ENCODE results near the gene RAB15. TPM values are rescaled to one million over a fixed set of nuclear protein-coding genes. Genes with fewer than 3 reads are reported as not detected.
A peak's percentile ranks its signal among the peaks of the same experiment; 100 is the strongest.

RAB15 gene
- total and polyA plus RNA-seq, 7 experiments from 2014 or later, result 4.7 to 11.1 (median 5.9) TPM

DNA sequence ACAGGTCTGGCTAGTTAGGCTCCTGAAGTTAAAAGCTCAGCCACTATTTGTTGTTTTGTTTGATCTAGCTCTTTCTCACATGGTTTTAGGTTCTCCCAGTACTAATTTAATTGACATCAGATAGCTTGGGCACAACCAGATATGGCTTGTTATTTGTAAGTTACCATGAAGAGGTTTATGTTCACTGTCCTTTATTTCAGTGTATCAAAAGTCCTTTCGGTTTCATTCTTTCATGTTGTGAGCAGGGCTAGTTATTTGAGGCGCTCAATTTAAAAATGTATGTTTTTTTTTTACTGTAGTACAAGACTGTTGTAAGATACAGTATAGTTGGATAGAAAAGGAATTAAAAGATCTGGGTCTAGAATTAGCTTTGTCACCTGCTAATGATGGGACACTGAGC, 36.6 kb downstream of the RAB15 start:
- peak overlapping the region; percentile 5 to 73 (median 38) for H3K27ac Mint-ChIP-seq
- intact Hi-C loops (cut with micrococcal nuclease), result no loop called here
- no peak for ATAC-seq
- H3K4me3 Mint-ChIP-seq, result peak overlapping the region in 8 of 10 donors; percentile 25 to 80 (median 62)
- no peaks in the 10 kb centered on the region for H3K9me3 ChIP-seq (ENCODE audit: control insufficient read depth in 2 of 3, low read length in 3 of 3)
- H3K4me1 ChIP-seq (ENCODE audit: control insufficient read depth in 2 of 2, insufficient read depth in 2 of 2, low read length in 2 of 2), result peaks cover 5 to 20% of the 10 kb centered on the region in 2 donors
- no peak for DNase-seq
- H3K4me1 Mint-ChIP-seq, result peaks cover 33 to 71% (median 63%) of the 10 kb centered on the region in 7 donors
- no peaks in the 10 kb centered on the region for H3K27me3 Mint-ChIP-seq
- ChIA-PET CTCF (interaction anchor here (0.7 to 1.6 kb wide), 2 partner anchors 44 to 52 kb away, joined by 3 to 9 read pairs; no protein-coding TSS in a partner anchor), POLR2A (interaction anchor here (0.5 to 2.6 kb wide), 7 partner anchors 10 to 418 kb away, joined by 3 to 16 read pairs (median 4); partner anchors contain the start of gene CHURC1)
- H3K36me3 ChIP-seq (ENCODE audit: control insufficient read depth in 2 of 3, insufficient read depth in 3 of 3, low read length in 3 of 3), result peaks cover 11 to 43% (median 17%) of the 10 kb centered on the region in 3 experiments
- H3K36me3 Mint-ChIP-seq, result peaks cover 3 to 67% (median 33%) of the 10 kb centered on the region in 5 donors
- peak overlapping the region; percentile 16 for H3K27ac ChIP-seq (ENCODE audit: low read depth, low read length)
- no peaks in the 10 kb centered on the region for H3K27me3 ChIP-seq (ENCODE audit: control insufficient read depth in 2 of 2, insufficient read depth in 2 of 2, low read length in 2 of 2)
- H3K9me3 Mint-ChIP-seq, result no peaks in the 10 kb centered on the region
- H3K4me3 ChIP-seq (ENCODE audit: low read length), result no peak overlapping the region

DNA sequence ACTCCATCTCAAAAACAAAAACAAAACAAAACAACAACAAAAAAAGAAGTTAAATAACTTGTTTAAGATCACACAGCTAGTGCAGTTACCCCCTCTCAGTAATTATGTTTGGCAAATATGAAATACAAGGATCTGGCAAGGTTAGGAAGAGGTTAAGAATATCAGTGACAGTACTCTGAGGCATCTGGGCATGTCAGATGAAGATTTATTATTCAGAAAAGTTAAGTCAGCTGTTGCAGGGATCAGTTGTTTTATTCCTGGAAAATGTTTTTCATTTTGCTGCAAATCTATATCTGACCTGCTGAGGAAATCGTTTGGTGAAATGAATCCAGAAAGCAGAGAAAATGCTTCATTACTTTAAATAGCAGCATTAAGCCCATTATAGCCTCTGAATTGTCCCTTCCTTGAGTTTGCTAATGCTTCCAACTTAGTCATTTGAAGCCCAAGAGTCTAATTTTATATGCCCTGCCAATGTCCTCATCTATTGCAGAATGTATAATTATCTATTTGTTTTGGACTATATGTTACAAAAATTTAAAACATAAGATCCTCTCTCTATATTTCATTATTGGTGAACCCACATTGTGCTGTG, 37.7 kb downstream of the RAB15 start:
- no peaks in the 10 kb centered on the region for H3K9me3 Mint-ChIP-seq
- H3K27me3 Mint-ChIP-seq, result no peaks in the 10 kb centered on the region
- H3K4me3 Mint-ChIP-seq, result peak overlapping the region in 2 of 10 donors; percentile 7 to 12
- POLR2A ChIA-PET, result interaction anchor here (1.7 kb wide), 1 partner anchor 20 kb away, joined by 8 read pairs; the partner anchor contains the start of gene CHURC1
- DNase-seq (no peak), ATAC-seq (no peak)
- peaks cover 0 to 66% (median 34%) of the 10 kb centered on the region in 5 donors for H3K36me3 Mint-ChIP-seq
- Histone ChIP-seq H3K27ac (ENCODE audit: low read depth, low read length) (no peak overlapping the region), H3K27me3 (ENCODE audit: control insufficient read depth in 2 of 2, insufficient read depth in 2 of 2, low read length in 2 of 2) (no peaks in the 10 kb centered on the region), H3K36me3 (ENCODE audit: control insufficient read depth in 2 of 3, insufficient read depth in 3 of 3, low read length in 3 of 3) (peaks cover 11 to 33% (median 17%) of the 10 kb centered on the region in 3 experiments), H3K4me1 (ENCODE audit: control insufficient read depth in 2 of 2, insufficient read depth in 2 of 2, low read length in 2 of 2) (peaks cover 16 to 30% of the 10 kb centered on the region in 2 donors), H3K9me3 (ENCODE audit: control insufficient read depth in 2 of 3, low read length in 3 of 3) (no peaks in the 10 kb centered on the region), H3K4me3 (ENCODE audit: low read length) (no peak overlapping the region)
- peak overlapping the region in 4 of 9 donors; percentile 34 to 73 (median 54) for H3K27ac Mint-ChIP-seq
- CTCF ChIA-PET, result no interaction called here
- intact Hi-C loops (cut with micrococcal nuclease), result no loop called here
- H3K4me1 Mint-ChIP-seq, result peaks cover 36 to 60% (median 53%) of the 10 kb centered on the region in 7 donors

DNA sequence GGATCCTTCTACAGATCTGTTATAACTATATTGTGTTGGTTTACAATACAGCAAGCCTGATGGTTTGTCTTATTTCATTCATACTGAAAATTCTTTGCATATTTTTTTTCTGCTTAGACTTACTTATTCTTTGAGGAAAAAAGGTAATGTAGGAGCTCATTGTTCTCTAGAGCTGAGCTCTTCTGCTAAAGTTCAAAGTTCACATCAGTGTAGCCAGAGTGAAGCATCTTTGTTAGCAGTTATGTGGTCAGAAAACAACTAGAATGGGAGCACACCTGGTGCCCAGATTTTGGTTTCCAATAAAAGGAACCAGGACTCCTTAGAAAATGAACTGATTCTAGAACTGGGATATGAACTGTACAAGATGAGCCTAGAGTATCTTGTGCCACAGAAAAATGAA, 39.9 kb downstream of the RAB15 start:
- Mint-ChIP-seq H3K36me3 (peaks cover 0 to 52% (median 29%) of the 10 kb centered on the region in 5 donors), H3K4me3 (no peak overlapping the region), H3K27ac (peak overlapping the region in 3 of 9 donors; percentile 9 to 65 (median 22)), H3K9me3 (no peaks in the 10 kb centered on the region), H3K4me1 (peaks cover 27 to 44% (median 35%) of the 10 kb centered on the region in 7 donors), H3K27me3 (no peaks in the 10 kb centered on the region)
- intact Hi-C loops (cut with micrococcal nuclease), result no loop called here
- H3K9me3 ChIP-seq (ENCODE audit: control insufficient read depth in 2 of 3, low read length in 3 of 3), result peaks cover 0 to 4% (median 0%) of the 10 kb centered on the region in 3 experiments
- no peak overlapping the region for H3K4me3 ChIP-seq (ENCODE audit: low read length)
- no peaks in the 10 kb centered on the region for H3K27me3 ChIP-seq (ENCODE audit: control insufficient read depth in 2 of 2, insufficient read depth in 2 of 2, low read length in 2 of 2)
- CTCF ChIA-PET, result interaction anchor here (0.8 to 1.4 kb wide), 3 partner anchors 40 to 130 kb away, joined by 5 to 6 read pairs (median 6); partner anchors contain the start of gene FNTB
- DNase-seq (no peak), ATAC-seq (no peak)
- POLR2A ChIA-PET, result interaction anchor here (0.6 to 2.8 kb wide), 5 partner anchors 12 to 164 kb away, joined by 3 to 20 read pairs (median 4); partner anchors contain the start of gene CHURC1
- H3K4me1 ChIP-seq (ENCODE audit: control insufficient read depth in 2 of 2, insufficient read depth in 2 of 2, low read length in 2 of 2), result peaks cover 34 to 51% of the 10 kb centered on the region in 2 donors
- peak overlapping the region; percentile 67 for H3K27ac ChIP-seq (ENCODE audit: low read depth, low read length)
- H3K36me3 ChIP-seq (ENCODE audit: control insufficient read depth in 2 of 3, insufficient read depth in 3 of 3, low read length in 3 of 3), result peaks cover 11 to 26% (median 14%) of the 10 kb centered on the region in 3 experiments

DNA sequence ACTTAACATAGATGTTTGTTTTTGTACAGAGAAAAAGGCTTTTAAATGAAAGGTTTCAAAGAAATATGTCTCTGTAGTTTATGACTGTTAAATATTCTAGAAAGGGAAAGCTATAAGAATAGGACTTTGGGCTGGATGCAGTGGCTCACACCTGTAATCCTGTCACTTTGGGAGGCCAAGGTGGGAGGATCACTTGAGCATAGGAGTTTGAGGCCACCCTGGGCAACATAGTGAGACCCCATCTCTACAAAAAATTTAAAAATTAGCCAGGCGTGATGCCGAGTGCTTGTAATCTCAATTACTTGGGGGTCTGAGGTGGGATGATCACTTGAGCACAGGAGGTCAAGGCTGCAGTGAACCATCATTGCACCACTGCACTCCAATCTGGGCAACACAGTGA, 41.0 kb downstream of the RAB15 start:
- H3K4me3 ChIP-seq (ENCODE audit: low read length), result no peak overlapping the region
- H3K9me3 ChIP-seq (ENCODE audit: control insufficient read depth in 2 of 3, low read length in 3 of 3), result peaks cover 0 to 4% (median 0%) of the 10 kb centered on the region in 3 experiments
- peaks cover 14 to 26% (median 21%) of the 10 kb centered on the region in 3 experiments for H3K36me3 ChIP-seq (ENCODE audit: control insufficient read depth in 2 of 3, insufficient read depth in 3 of 3, low read length in 3 of 3)
- ATAC-seq (no peak), DNase-seq (no peak)
- no peaks in the 10 kb centered on the region for H3K27me3 ChIP-seq (ENCODE audit: control insufficient read depth in 2 of 2, insufficient read depth in 2 of 2, low read length in 2 of 2)
- peaks cover 34 to 61% of the 10 kb centered on the region in 2 donors for H3K4me1 ChIP-seq (ENCODE audit: control insufficient read depth in 2 of 2, insufficient read depth in 2 of 2, low read length in 2 of 2)
- H3K27ac Mint-ChIP-seq, result peak overlapping the region in 1 of 9 donors; percentile 90
- H3K27ac ChIP-seq (ENCODE audit: low read depth, low read length), result peak overlapping the region; percentile 67
- intact Hi-C loops (cut with micrococcal nuclease), result no loop called here
- POLR2A ChIA-PET, result interaction anchor here (0.5 to 2.8 kb wide), 2 partner anchors 16 to 662 kb away, joined by 3 to 20 read pairs; partner anchors contain the start of gene CHURC1
- no peaks in the 10 kb centered on the region for H3K9me3 Mint-ChIP-seq
- H3K27me3 Mint-ChIP-seq, result no peaks in the 10 kb centered on the region
- H3K36me3 Mint-ChIP-seq, result peaks cover 5 to 60% (median 36%) of the 10 kb centered on the region in 5 donors
- peaks cover 27 to 41% (median 28%) of the 10 kb centered on the region in 7 donors for H3K4me1 Mint-ChIP-seq
- peak overlapping the region in 2 of 10 donors; percentile 23 to 69 for H3K4me3 Mint-ChIP-seq
- CTCF ChIA-PET, result interaction anchor here (0.7 to 1.4 kb wide), 5 partner anchors 38 to 131 kb away, joined by 3 to 6 read pairs (median 6); no protein-coding TSS in a partner anchor

DNA sequence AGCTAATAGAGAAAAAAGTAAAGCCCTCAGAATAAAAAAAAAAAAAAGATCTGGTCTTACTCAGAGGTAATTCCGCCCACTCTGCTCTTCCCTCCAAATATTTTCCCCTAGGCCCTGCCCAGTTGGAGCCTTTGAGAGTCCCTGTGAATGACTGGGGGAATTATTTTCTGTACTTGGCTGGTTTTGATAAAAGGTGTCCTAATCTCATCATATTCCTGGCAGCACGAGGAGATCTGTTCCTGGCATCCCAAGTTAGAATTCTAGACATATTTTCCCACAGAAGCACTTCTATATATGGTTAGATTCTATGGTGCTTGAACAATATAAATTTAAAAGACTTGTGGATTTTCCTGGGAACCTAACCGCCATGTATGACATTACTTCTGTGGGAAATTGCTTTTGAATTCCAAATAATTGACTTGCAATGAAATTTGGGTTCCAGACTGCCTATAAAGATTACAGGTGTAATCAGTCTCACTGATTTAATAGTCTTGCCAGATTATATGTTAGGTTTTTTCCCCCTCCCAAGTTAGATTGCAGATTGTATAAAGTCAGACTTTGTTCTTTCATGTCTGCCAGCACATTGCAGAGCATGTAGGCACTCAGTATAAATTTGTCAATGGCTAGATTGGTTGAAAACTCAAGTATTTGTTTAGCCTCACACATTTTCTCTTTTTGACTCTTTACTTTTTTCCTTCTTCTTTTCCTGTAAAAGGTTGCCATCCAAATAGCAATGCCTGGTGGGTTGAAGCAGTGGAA, 41.9 kb downstream of the RAB15 start:
- Mint-ChIP-seq H3K36me3 (peaks cover 5 to 60% (median 35%) of the 10 kb centered on the region in 5 donors), H3K27ac (peak overlapping the region in 2 of 9 donors; percentile 77 to 90), H3K27me3 (no peaks in the 10 kb centered on the region), H3K4me3 (peak overlapping the region in 7 of 10 donors; percentile 23 to 69 (median 55)), H3K4me1 (peaks cover 18 to 37% (median 26%) of the 10 kb centered on the region in 7 donors), H3K9me3 (no peaks in the 10 kb centered on the region)
- ChIA-PET CTCF (interaction anchor here (0.7 kb wide), 2 partner anchors 37 to 107 kb away, joined by 3 read pairs; no protein-coding TSS in a partner anchor), POLR2A (interaction anchor here (2.8 kb wide), 1 partner anchor 15 kb away, joined by 20 read pairs; the partner anchor contains the start of gene CHURC1)
- H3K9me3 ChIP-seq (ENCODE audit: control insufficient read depth in 2 of 3, low read length in 3 of 3), result peaks cover 0 to 4% (median 0%) of the 10 kb centered on the region in 3 experiments
- H3K27ac ChIP-seq (ENCODE audit: low read depth, low read length), result peak overlapping the region; percentile 67
- H3K4me3 ChIP-seq (ENCODE audit: low read length), result no peak overlapping the region
- intact Hi-C loops (cut with micrococcal nuclease), result no loop called here
- ATAC-seq (no peak), DNase-seq (no peak)
- peaks cover 14 to 28% (median 25%) of the 10 kb centered on the region in 3 experiments for H3K36me3 ChIP-seq (ENCODE audit: control insufficient read depth in 2 of 3, insufficient read depth in 3 of 3, low read length in 3 of 3)
- peaks cover 34 to 61% of the 10 kb centered on the region in 2 donors for H3K4me1 ChIP-seq (ENCODE audit: control insufficient read depth in 2 of 2, insufficient read depth in 2 of 2, low read length in 2 of 2)
- H3K27me3 ChIP-seq (ENCODE audit: control insufficient read depth in 2 of 2, insufficient read depth in 2 of 2, low read length in 2 of 2), result no peaks in the 10 kb centered on the region

DNA sequence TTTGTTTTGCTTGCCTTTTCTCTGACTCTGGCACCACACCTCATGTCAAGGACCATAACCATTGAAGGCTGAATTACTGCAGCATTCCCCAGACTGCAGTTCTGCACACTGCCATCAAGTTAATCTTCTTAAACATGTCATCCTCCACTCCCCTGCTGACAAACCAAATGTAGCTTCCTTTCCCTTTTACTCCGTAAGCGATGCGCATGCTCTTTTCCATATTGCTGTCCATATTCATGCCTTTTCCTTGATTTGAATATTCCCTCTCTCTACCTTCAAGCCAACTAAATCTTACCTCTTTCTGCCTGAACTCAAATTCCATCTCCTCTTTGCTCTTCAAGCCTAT, 43.1 kb downstream of the RAB15 start:
- Histone ChIP-seq H3K36me3 (ENCODE audit: control insufficient read depth in 2 of 3, insufficient read depth in 3 of 3, low read length in 3 of 3) (peaks cover 14 to 35% (median 25%) of the 10 kb centered on the region in 3 experiments), H3K27ac (ENCODE audit: low read depth, low read length) (peak overlapping the region; percentile 67), H3K9me3 (ENCODE audit: control insufficient read depth in 2 of 3, low read length in 3 of 3) (peaks cover 0 to 4% (median 0%) of the 10 kb centered on the region in 3 experiments), H3K27me3 (ENCODE audit: control insufficient read depth in 2 of 2, insufficient read depth in 2 of 2, low read length in 2 of 2) (no peaks in the 10 kb centered on the region), H3K4me3 (ENCODE audit: low read length) (peak overlapping the region; percentile 16), H3K4me1 (ENCODE audit: control insufficient read depth in 2 of 2, insufficient read depth in 2 of 2, low read length in 2 of 2) (peaks cover 40 to 68% of the 10 kb centered on the region in 2 donors)
- Mint-ChIP-seq H3K27ac (no peak overlapping the region), H3K4me1 (peaks cover 15 to 33% (median 29%) of the 10 kb centered on the region in 7 donors), H3K27me3 (no peaks in the 10 kb centered on the region), H3K4me3 (no peak overlapping the region), H3K36me3 (peaks cover 5 to 56% (median 29%) of the 10 kb centered on the region in 5 donors), H3K9me3 (no peaks in the 10 kb centered on the region)
- ATAC-seq, result no peak
- POLR2A ChIA-PET, result interaction anchor here (0.7 to 6.5 kb wide), 4 partner anchors 10 to 1279 kb away, joined by 3 to 86 read pairs (median 3); partner anchors contain the start of gene CHURC1
- intact Hi-C loops (cut with micrococcal nuclease), result loop anchor here (2.0 to 10.0 kb wide), 4 partner anchors 43 to 1064 kb away; partner anchors contain the start of genes MAX (in 2 of the 2) and RAB15 (in 2 of the 2)
- peak in 1 of 9 donors; percentile 24 for DNase-seq
- CTCF ChIA-PET, result no interaction called here
